Psoas muscle (tissue), 8 donors: ENCODE measurements around the gene CACNA1B. TPM values are rescaled to one million over a fixed set of nuclear protein-coding genes. Genes with fewer than 3 reads are reported as not detected.

Experiments used
- ATAC-seq, 4 donors: fragments of 200-7000 bp; cut with Tn5 transposase; one replicate each; pipeline ENCODE4 v1.9.1; 2020; ENCODE audit warnings: moderate library complexity in 3 of 4, mild to moderate bottlenecking in 2 of 4
- DNase-seq, 2 donors: peaks; one replicate each; pipeline ENCODE4 v3.0.0-alpha.2; 2020
- H3K27ac ChIP-seq: fragments of 200-600 bp; one replicate; pipeline ENCODE4 v1.8.0; 2022
- H3K27me3 ChIP-seq, 3 donors: fragments of 200-600 bp in 1 of 3; one replicate each; pipeline versions ENCODE4 v1.6.1 to v1.8.0; 2013 to 2022; ENCODE audit warnings: low read length in 2 of 3, mild to moderate bottlenecking in 2 of 3, moderate library complexity in 1 of 3; ENCODE audit not compliant: insufficient read depth in 3 of 3
- H3K36me3 ChIP-seq, 2 donors: fragments of 200-600 bp in 1 of 2; one replicate each; pipeline versions ENCODE4 v1.6.1 to v1.8.0; 2013 to 2022; ENCODE audit warnings: low read depth in 1 of 2, mild to moderate bottlenecking in 1 of 2, moderate library complexity in 1 of 2; ENCODE audit not compliant: insufficient read depth in 1 of 2
- H3K4me1 ChIP-seq: fragments of 200-600 bp; one replicate; pipeline ENCODE4 v1.8.0; 2022
- H3K4me3 ChIP-seq: fragments of 200-600 bp; one replicate; pipeline ENCODE4 v1.8.0; 2022; ENCODE audit warnings: mild to moderate bottlenecking
- H3K9me3 ChIP-seq: fragments of 200-600 bp; one replicate; pipeline ENCODE4 v1.8.0; 2022
- CTCF ChIP-seq: fragments of 200-600 bp; IDR thresholded peaks from one replicate; pipeline ENCODE4 v1.8.0; 2022; ENCODE audit warnings: antibody characterized with exemption
- WGBS, 3 donors: extraction: QIAGEN DNeasy Blood & Tissue Kit; methylation state at CpG; one replicate each; pipeline versions ENCODE4 v1.1.6 to v1.1.7; 2013; 5-methylcytosine and 5-hydroxymethylcytosine counted together
- intact Hi-C, 2 donors: fragments of 100-400 bp; cut with DNase I; formaldehyde crosslinking; loops; one replicate each; pipeline versions ENCODE4 v1.11.0 to v1.14.2; 2022
- polyA plus RNA-seq, 3 donors: library from polyadenylated mRNA; stranded (reverse); fragments of 200-250 nt; gene quantifications; one replicate each; pipeline ENCODE4 v1.2.3, GENCODE V29; 2013
- total RNA-seq, 4 donors: library from RNA; stranded (reverse); fragmentation: NEBNext Ultra II Directional in 2 of 4; extraction: Animal tissue kit (Norgen Biotek cat#: 25700) in 2 of 4; gene quantifications; one replicate each; pipeline versions ENCODE4 v1.2.1 to v1.2.4, GENCODE V29; 2021 to 2023
- donor health status: healthy with polysubstance abuse.
- donor health status: DM: no; HTN: no; CAD: no; lungs with moderate emphysema.
- donor health status: Bipolar disorder and iron deficiency.
- donor health status: healthy.
- donor health status: DM: yes; HTN: yes; CAD: no.
- donor health status: DM: no; HTN: no; CAD: no.
- donor health status: DM: no; HTN: no; CAD: no.
- donor health status: DM: yes; HTN: yes; CAD: no.

CACNA1B gene
- total and polyA plus RNA-seq, 7 donors = 0.01 to 0.02 TPM; not detected in 5

- Histone ChIP-seq H3K36me3 (no peaks in the 10 kb centered on the region), H3K9me3 (no peaks in the 10 kb centered on the region), H3K4me1 (no peaks in the 10 kb centered on the region), H3K27ac (no peak overlapping the region), H3K27me3 (peaks cover 0 to 3% (median 0%) of the 10 kb centered on the region in 3 donors), H3K4me3 (no peak overlapping the region)
- intact Hi-C loops = no loop called here
- TF ChIP-seq CTCF = no peak
- no peak for ATAC-seq
- DNase-seq = no peak
- WGBS, 3 donors = 77 to 83% (median 82%) methylated on average over 9 of the region's 9 CpGs
These were observed 78.5 kb downstream of the CACNA1B start for GRCh38 chr9:137956039-137956438.

GRCh38 chr9:137956688-137957385, 79.3 kb downstream of the CACNA1B start:
- 72 to 80% (median 73%) methylated on average over 14 to 15 of the region's 15 CpGs for WGBS, 3 donors
- intact Hi-C loops = no loop called here
- Histone ChIP-seq H3K27me3 (peaks cover 0 to 3% (median 0%) of the 10 kb centered on the region in 3 donors), H3K4me3 (no peak overlapping the region), H3K27ac (no peak overlapping the region), H3K36me3 (no peaks in the 10 kb centered on the region), H3K9me3 (no peaks in the 10 kb centered on the region), H3K4me1 (no peaks in the 10 kb centered on the region)
- no peak for TF ChIP-seq CTCF
- DNase-seq = no peak
- ATAC-seq = no peak

GRCh38 chr9:137959641-137960411, 82.2 kb downstream of the CACNA1B start:
- no peak for DNase-seq
- H3K36me3 ChIP-seq = no peaks in the 10 kb centered on the region
- no peak overlapping the region for H3K27ac ChIP-seq
- 79 to 86% (median 85%) methylated on average over 33 to 36 of the region's 36 CpGs for WGBS, 3 donors
- intact Hi-C loops = no loop called here
- H3K27me3 ChIP-seq = peaks cover 0 to 7% (median 0%) of the 10 kb centered on the region in 3 donors
- ATAC-seq = no peak
- H3K4me1 ChIP-seq = no peaks in the 10 kb centered on the region
- no peak for TF ChIP-seq CTCF
- H3K4me3 ChIP-seq = no peak overlapping the region
- H3K9me3 ChIP-seq = no peaks in the 10 kb centered on the region

- TF ChIP-seq CTCF = no peak
- Histone ChIP-seq H3K27ac (no peak overlapping the region), H3K36me3 (no peaks in the 10 kb centered on the region), H3K4me3 (no peak overlapping the region), H3K4me1 (no peaks in the 10 kb centered on the region), H3K27me3 (peaks cover 0 to 7% (median 0%) of the 10 kb centered on the region in 3 donors), H3K9me3 (no peaks in the 10 kb centered on the region)
- DNase-seq = peak in 1 of 2 donors; percentile 18
- intact Hi-C loops = no loop called here
- 62 to 65% (median 65%) methylated on average over 11 of the region's 11 CpGs for WGBS, 3 donors
- no peak for ATAC-seq
These were observed 82.9 kb downstream of the CACNA1B start for GRCh38 chr9:137960496-137960895.
